ENCODE measurements around the gene YIPF4.
"Not testable (repeated sequence)": the region's sequence is repeated elsewhere in the genome, so short reads cannot be mapped to it uniquely, and the experiment has no call there.

Gene YIPF4

GRCh38 chr2:32262105-32262504 lies 15.6 kb upstream of the YIPF4 start:
- Histone ChIP-seq H3K27me3 (ENCODE audit: control insufficient read depth, insufficient read depth, low read length) (no peaks in the 10 kb centered on the region), H3K4me3 (ENCODE audit: low read depth, low read length) (no peak overlapping the region), H3K9me3 (ENCODE audit: control insufficient read depth, low read length) (no peaks in the 10 kb centered on the region), H3K79me2 (no peaks in the 10 kb centered on the region), H2AFZ (no peak overlapping the region), H3K27ac (no peak overlapping the region), H3K9ac (no peak overlapping the region), H3K4me1 (no peaks in the 10 kb centered on the region), H3K36me3 (ENCODE audit: control insufficient read depth, insufficient read depth, low read length) (no peaks in the 10 kb centered on the region), H3K4me2 (ENCODE audit: low read length) (no peak overlapping the region)
- TF ChIP-seq CTCF (IDR thresholded peaks at IDR 0.05) = no peak

GRCh38 chr2:32264422-32265105 lies 13.1 kb upstream of the YIPF4 start, which contains the start of gene NLRC4:
NLRC4 (minus strand) TSS chr2:32264886; CDS start chr2:32256775, 8,111 bp downstream.
- no peak within 1 kb of the TSS for H3K9ac ChIP-seq
- no peak for TF ChIP-seq CTCF (IDR thresholded peaks at IDR 0.05)
- H3K79me2 ChIP-seq = no peaks in the 10 kb centered on the region
- no peak within 1 kb of the TSS for H2AFZ ChIP-seq
- no peak within 1 kb of the TSS for H3K4me2 ChIP-seq (ENCODE audit: low read length)
- no peak within 1 kb of the TSS for H3K27ac ChIP-seq
- peak within 1 kb of the TSS; percentile 11 for H3K4me3 ChIP-seq (ENCODE audit: low read depth, low read length)
- no peaks in the 10 kb centered on the region for H3K4me1 ChIP-seq
- H3K27me3 ChIP-seq (ENCODE audit: control insufficient read depth, insufficient read depth, low read length) = no peaks in the 10 kb centered on the region
- no peaks in the 10 kb centered on the region for H3K9me3 ChIP-seq (ENCODE audit: control insufficient read depth, low read length)
- no peaks in the 10 kb centered on the region for H3K36me3 ChIP-seq (ENCODE audit: control insufficient read depth, insufficient read depth, low read length)

- no peak overlapping the region for H3K4me3 ChIP-seq (ENCODE audit: low read depth, low read length)
- H3K4me1 ChIP-seq = no peaks in the 10 kb centered on the region
- no peak overlapping the region for H3K9ac ChIP-seq
- H3K9me3 ChIP-seq (ENCODE audit: control insufficient read depth, low read length) = no peaks in the 10 kb centered on the region
- no peak for TF ChIP-seq CTCF (IDR thresholded peaks at IDR 0.05)
- H2AFZ ChIP-seq = no peak overlapping the region
- no peak overlapping the region for H3K4me2 ChIP-seq (ENCODE audit: low read length)
- H3K79me2 ChIP-seq = no peaks in the 10 kb centered on the region
- H3K36me3 ChIP-seq (ENCODE audit: control insufficient read depth, insufficient read depth, low read length) = no peaks in the 10 kb centered on the region
- H3K27me3 ChIP-seq (ENCODE audit: control insufficient read depth, insufficient read depth, low read length) = no peaks in the 10 kb centered on the region
- H3K27ac ChIP-seq = no peak overlapping the region
Measured at GRCh38 chr2:32271063-32271462, 6.6 kb upstream of the YIPF4 start.

GRCh38 chr2:32272279-32272678 lies 5.4 kb upstream of the YIPF4 start:
- no peaks in the 10 kb centered on the region for H3K4me1 ChIP-seq
- no peak overlapping the region for H3K4me3 ChIP-seq (ENCODE audit: low read depth, low read length)
- peaks cover 1% of the 10 kb centered on the region for H3K79me2 ChIP-seq
- TF ChIP-seq CTCF (IDR thresholded peaks at IDR 0.05) = no peak
- no peaks in the 10 kb centered on the region for H3K9me3 ChIP-seq (ENCODE audit: control insufficient read depth, low read length)
- no peak overlapping the region for H3K9ac ChIP-seq
- no peak overlapping the region for H3K4me2 ChIP-seq (ENCODE audit: low read length)
- H3K27ac ChIP-seq = no peak overlapping the region
- H2AFZ ChIP-seq = no peak overlapping the region
- no peaks in the 10 kb centered on the region for H3K27me3 ChIP-seq (ENCODE audit: control insufficient read depth, insufficient read depth, low read length)
- no peaks in the 10 kb centered on the region for H3K36me3 ChIP-seq (ENCODE audit: control insufficient read depth, insufficient read depth, low read length)

GRCh38 chr2:32274289-32274688 lies 3.4 kb upstream of the YIPF4 start:
- no peak for TF ChIP-seq CTCF (IDR thresholded peaks at IDR 0.05)
- Histone ChIP-seq H3K79me2 (peaks cover 18% of the 10 kb centered on the region), H3K27me3 (ENCODE audit: control insufficient read depth, insufficient read depth, low read length) (no peaks in the 10 kb centered on the region), H2AFZ (peak overlapping the region; percentile 9), H3K4me1 (no peaks in the 10 kb centered on the region), H3K4me2 (ENCODE audit: low read length) (no peak overlapping the region), H3K27ac (no peak overlapping the region), H3K4me3 (ENCODE audit: low read depth, low read length) (no peak overlapping the region), H3K36me3 (ENCODE audit: control insufficient read depth, insufficient read depth, low read length) (no peaks in the 10 kb centered on the region), H3K9ac (no peak overlapping the region), H3K9me3 (ENCODE audit: control insufficient read depth, low read length) (no peaks in the 10 kb centered on the region)

- H3K9ac ChIP-seq; H3K4me2 ChIP-seq (ENCODE audit: low read length); H3K9me3 ChIP-seq (ENCODE audit: control insufficient read depth, low read length): not testable (repeated sequence)
Measured at GRCh38 chr2:32275790-32276189, 1.9 kb upstream of the YIPF4 start.

More at GRCh38 chr2:32275790-32276189, 1.9 kb upstream of the YIPF4 start:
- H3K4me3 ChIP-seq (ENCODE audit: low read depth, low read length); H3K27me3 ChIP-seq (ENCODE audit: control insufficient read depth, insufficient read depth, low read length); H2AFZ ChIP-seq; H3K27ac ChIP-seq; H3K4me1 ChIP-seq; H3K36me3 ChIP-seq (ENCODE audit: control insufficient read depth, insufficient read depth, low read length): not testable (repeated sequence)
- peaks cover 26% of the 10 kb centered on the region for H3K79me2 ChIP-seq

Data from parathyroid adenoma (tissue), 2 donors.